HG03060 (cell line): ENCODE measurements around the gene AFAP1.

Source experiments
- ATAC-seq: cut with Tn5 transposase; IDR thresholded peaks from one replicate; pipeline ENCODE4 v1.9.1; 2021; ENCODE audit warnings: low read depth, moderate number of reproducible peaks; ENCODE audit not compliant: unreplicated experiment

The AFAP1 gene

GRCh38 chr4:7745301-7745885, 194.3 kb downstream of the AFAP1 start:
- ATAC-seq = no peak

GRCh38 chr4:7744142-7744804, 195.4 kb downstream of the AFAP1 start:
- no peak for ATAC-seq

- no peak for ATAC-seq
Measured at GRCh38 chr4:7742807-7743280, 196.8 kb downstream of the AFAP1 start.

GRCh38 chr4:7741946-7742806, 197.5 kb downstream of the AFAP1 start:
- no peak for ATAC-seq

GRCh38 chr4:7740866-7741525, 198.7 kb downstream of the AFAP1 start:
- no peak for ATAC-seq

GRCh38 chr4:7739918-7740865, 199.5 kb downstream of the AFAP1 start:
- ATAC-seq = no peak

- no peak for ATAC-seq
Measured at GRCh38 chr4:7739077-7739917, 200.4 kb downstream of the AFAP1 start.

GRCh38 chr4:7738458-7739076, 201.1 kb downstream of the AFAP1 start:
- no peak for ATAC-seq

GRCh38 chr4:7737752-7738457, 201.8 kb downstream of the AFAP1 start:
- no peak for ATAC-seq

GRCh38 chr4:7737268-7737645, 202.4 kb downstream of the AFAP1 start:
- ATAC-seq = no peak

GRCh38 chr4:7736436-7737267, 203.0 kb downstream of the AFAP1 start:
- no peak for ATAC-seq

GRCh38 chr4:7735961-7736360, 203.7 kb downstream of the AFAP1 start:
- ATAC-seq = no peak

GRCh38 chr4:7735395-7735794, 204.3 kb downstream of the AFAP1 start:
- ATAC-seq = no peak

GRCh38 chr4:7734651-7735260, 204.9 kb downstream of the AFAP1 start:
- no peak for ATAC-seq

GRCh38 chr4:7733801-7734650, 205.6 kb downstream of the AFAP1 start:
- ATAC-seq = no peak

- no peak for ATAC-seq
Measured at GRCh38 chr4:7733201-7733600, 206.5 kb downstream of the AFAP1 start.
